ENCODE results near the gene PIK3R5. TPM values are rescaled to one million over a fixed set of nuclear protein-coding genes. Genes with fewer than 3 reads are reported as not detected.

The PIK3R5 gene
- total and polyA plus RNA-seq, 2 donors (not counting 1 experiment from before 2014, with no cell fraction given) = 63.1 to 70.0 TPM

GRCh38 chr17:8914554-8914953, 51.0 kb downstream of the PIK3R5 start:
- no peak for TF ChIP-seq EZH2 (IDR thresholded peaks at IDR 0.05; ENCODE audit: borderline replicate concordance, insufficient read depth, low read depth, low read length, poor library complexity, severe bottlenecking)
- no peak for TF ChIP-seq CTCF (IDR thresholded peaks at IDR 0.05)
- H4K20me1 ChIP-seq (ENCODE audit: control insufficient read depth, insufficient read depth, low read length, poor library complexity, severe bottlenecking) = peaks cover 60% of the 10 kb centered on the region
- ATAC-seq (ENCODE audit: low read depth) (no peak), DNase-seq (no peak)
- POLR2A ChIA-PET = interaction anchor here (0.7 kb wide), 1 partner anchor 38 kb away, joined by 4 read pairs; no protein-coding TSS in a partner anchor
- intact Hi-C loops (cut with micrococcal nuclease) = no loop called here
- no peak overlapping the region for H3K9ac ChIP-seq (ENCODE audit: low read length)
- no peak overlapping the region for H3K4me3 ChIP-seq (ENCODE audit: control extremely low read depth in 1 of 5, extremely low read depth in 1 of 5, insufficient read depth in 1 of 5, low read depth in 2 of 5, low read length in 4 of 5)
- no peak overlapping the region for H2AFZ ChIP-seq (ENCODE audit: insufficient read depth, low read depth, low read length, poor library complexity, severe bottlenecking)
- peaks cover 0 to 33% of the 10 kb centered on the region in 2 experiments for H3K36me3 ChIP-seq (replicated peaks in 1 of 2; ENCODE audit: control extremely low read depth in 1 of 2, control insufficient read depth in 1 of 2, extremely low read depth in 1 of 2, insufficient read depth in 2 of 2, low read length in 1 of 2)
- H3K27me3 ChIP-seq (replicated peaks in 1 of 4; ENCODE audit: control extremely low read depth in 1 of 4, control insufficient read depth in 3 of 4, insufficient read depth in 4 of 4, low read length in 3 of 4) = no peaks in the 10 kb centered on the region
- no peak overlapping the region for H3K4me2 ChIP-seq (replicated peaks; ENCODE audit: low read depth, low read length, poor library complexity, severe bottlenecking)
- Mint-ChIP-seq H3K9me3 (ENCODE audit: insufficient read depth) (peaks cover 3% of the 10 kb centered on the region), H3K4me1 (peaks cover 59% of the 10 kb centered on the region), H3K27me3 (no peaks in the 10 kb centered on the region), H3K27ac (no peak overlapping the region), H3K4me3 (no peak overlapping the region)
- peaks cover 20 to 49% of the 10 kb centered on the region in 2 donors for H3K4me1 ChIP-seq (ENCODE audit: control insufficient read depth in 2 of 2, insufficient read depth in 2 of 2, low read length in 2 of 2)
- H3K27ac ChIP-seq (ENCODE audit: low read length in 2 of 2) = no peak overlapping the region
- peaks cover 0 to 4% (median 0%) of the 10 kb centered on the region in 3 donors for H3K9me3 ChIP-seq (ENCODE audit: control extremely low read depth in 1 of 3, control insufficient read depth in 2 of 3, insufficient read depth in 1 of 3, low read length in 2 of 3)
- CTCF ChIA-PET = no interaction called here
- H3K79me2 ChIP-seq (ENCODE audit: control insufficient read depth, insufficient read depth, low read length) = peaks cover 49% of the 10 kb centered on the region
- WGBS (ENCODE audit: insufficient coverage) = 98% methylated on average over 8 of the region's 8 CpGs

- WGBS (ENCODE audit: insufficient coverage) = 92% methylated on average over 3 of the region's 4 CpGs
- CTCF ChIA-PET = interaction anchor here (2.0 to 2.1 kb wide), 2 partner anchors 19 to 85 kb away, joined by 4 to 12 read pairs; no protein-coding TSS in a partner anchor
- peaks cover 59% of the 10 kb centered on the region for H4K20me1 ChIP-seq (ENCODE audit: control insufficient read depth, insufficient read depth, low read length, poor library complexity, severe bottlenecking)
- peaks cover 0 to 4% (median 0%) of the 10 kb centered on the region in 3 donors for H3K9me3 ChIP-seq (ENCODE audit: control extremely low read depth in 1 of 3, control insufficient read depth in 2 of 3, insufficient read depth in 1 of 3, low read length in 2 of 3)
- no peak overlapping the region for H2AFZ ChIP-seq (ENCODE audit: insufficient read depth, low read depth, low read length, poor library complexity, severe bottlenecking)
- H3K4me3 ChIP-seq (ENCODE audit: control extremely low read depth in 1 of 5, extremely low read depth in 1 of 5, insufficient read depth in 1 of 5, low read depth in 2 of 5, low read length in 4 of 5) = no peak overlapping the region
- peaks cover 48% of the 10 kb centered on the region for H3K79me2 ChIP-seq (ENCODE audit: control insufficient read depth, insufficient read depth, low read length)
- POLR2A ChIA-PET = no interaction called here
- no peak overlapping the region for H3K4me3 Mint-ChIP-seq
- no peak overlapping the region for H3K4me2 ChIP-seq (replicated peaks; ENCODE audit: low read depth, low read length, poor library complexity, severe bottlenecking)
- TF ChIP-seq CTCF (IDR thresholded peaks at IDR 0.05) (no peak), EZH2 (IDR thresholded peaks at IDR 0.05; ENCODE audit: borderline replicate concordance, insufficient read depth, low read depth, low read length, poor library complexity, severe bottlenecking) (no peak)
- intact Hi-C loops (cut with micrococcal nuclease) = no loop called here
- H3K9me3 Mint-ChIP-seq (ENCODE audit: insufficient read depth) = peaks cover 3% of the 10 kb centered on the region
- ATAC-seq (ENCODE audit: low read depth) = no peak
- no peak overlapping the region for H3K27ac ChIP-seq (ENCODE audit: low read length in 2 of 2)
- no peak overlapping the region for H3K9ac ChIP-seq (ENCODE audit: low read length)
- peaks cover 55% of the 10 kb centered on the region for H3K4me1 Mint-ChIP-seq
- DNase-seq = no peak
- H3K4me1 ChIP-seq (ENCODE audit: control insufficient read depth in 2 of 2, insufficient read depth in 2 of 2, low read length in 2 of 2) = peaks cover 20 to 50% of the 10 kb centered on the region in 2 donors
- no peak overlapping the region for H3K27ac Mint-ChIP-seq
- no peaks in the 10 kb centered on the region for H3K27me3 Mint-ChIP-seq
- H3K27me3 ChIP-seq (replicated peaks in 1 of 4; ENCODE audit: control extremely low read depth in 1 of 4, control insufficient read depth in 3 of 4, insufficient read depth in 4 of 4, low read length in 3 of 4) = no peaks in the 10 kb centered on the region
- H3K36me3 ChIP-seq (replicated peaks in 1 of 2; ENCODE audit: control extremely low read depth in 1 of 2, control insufficient read depth in 1 of 2, extremely low read depth in 1 of 2, insufficient read depth in 2 of 2, low read length in 1 of 2) = peaks cover 0 to 37% of the 10 kb centered on the region in 2 experiments
Measured at GRCh38 chr17:8913879-8914278, 51.6 kb downstream of the PIK3R5 start.

All from B cell (primary cell).